GM10266 (cell line): ENCODE data around the gene SHANK3.

Experiments
- DNase-seq: peaks from one replicate; pipeline ENCODE4 v3.0.0; 2012; ENCODE audit errors: extremely low spot score
- CTCF ChIP-seq: IDR thresholded peaks from 2 replicates; pipeline ENCODE4 v1.5.1; 2012; ENCODE audit warnings: mild to moderate bottlenecking, low read depth; ENCODE audit not compliant: control insufficient read depth, insufficient read depth; ENCODE audit errors: missing control alignments

SHANK3 gene

GRCh38 chr22:50708474-50708873 lies 35.9 kb downstream of the SHANK3 start:
- no peak for DNase-seq
- TF ChIP-seq CTCF = no peak

GRCh38 chr22:50708996-50709395 lies 36.4 kb downstream of the SHANK3 start:
- TF ChIP-seq CTCF = no peak
- DNase-seq = no peak

GRCh38 chr22:50710221-50710620 lies 37.6 kb downstream of the SHANK3 start:
- no peak for TF ChIP-seq CTCF
- DNase-seq = no peak

- DNase-seq = no peak
- TF ChIP-seq CTCF = no peak
Measured at GRCh38 chr22:50710886-50711285, 38.3 kb downstream of the SHANK3 start.

GRCh38 chr22:50711446-50712340 lies 39.1 kb downstream of the SHANK3 start:
- TF ChIP-seq CTCF = no peak
- no peak for DNase-seq

GRCh38 chr22:50712341-50713007 lies 39.9 kb downstream of the SHANK3 start:
- DNase-seq = no peak
- no peak for TF ChIP-seq CTCF

- no peak for DNase-seq
- TF ChIP-seq CTCF = no peak
Measured at GRCh38 chr22:50713008-50713385, 40.4 kb downstream of the SHANK3 start.
